ENCODE data around the gene APLN. TPM values are rescaled to one million over a fixed set of nuclear protein-coding genes. Genes with fewer than 3 reads are reported as not detected.

APLN gene
- total RNA-seq (2022; extraction: Qiagen RNA extraction) = 0.82 to 1.1 TPM (median 0.85 TPM) in 5 replicates

GRCh38 chrX:129654652-129655546, at the start of gene APLN:
APLN (minus strand) TSS chrX:129654956; CDS start chrX:129654630, 326 bp downstream.

Other genes with a start within 250 kb of the APLN start
- gene SMARCA1, start 131.5 kb downstream of the APLN start, total RNA-seq (2022; extraction: Qiagen RNA extraction) = 31.8 to 61.7 TPM (median 45.1 TPM) in 5 replicates
- 18.9 to 29.8 TPM (median 24.8 TPM) in 5 replicates for gene OCRL, start 114.7 kb downstream of the APLN start, total RNA-seq (2022; extraction: Qiagen RNA extraction)
- not detected in 5 replicates for gene XPNPEP2, start 84.0 kb upstream of the APLN start, total RNA-seq (2022; extraction: Qiagen RNA extraction)
- gene SASH3, start 125.0 kb upstream of the APLN start, total RNA-seq (2022; extraction: Qiagen RNA extraction) = not detected in 5 replicates
- 51.0 to 62.2 TPM (median 58.1 TPM) in 5 replicates for gene ZDHHC9, start 188.9 kb upstream of the APLN start, total RNA-seq (2022; extraction: Qiagen RNA extraction)

Data from A549 treated with Hydrocortisone at 1 μM for 4 hours (cell line).